SK-N-SH treated with all-trans-retinoic acid at 6 μM for 48 hours (cell line): ENCODE results near the gene PRSS38.

Experiments
- ATAC-seq: fragments of 200-7000 bp; cut with Tn5 transposase; 3 replicates; pipeline ENCODE4 v1.9.1; 2020; ENCODE audit warnings: mild to moderate bottlenecking, moderate library complexity
- ARNTL ChIP-seq: fragments of 450-650 bp; formaldehyde crosslinking; IDR thresholded peaks from 2 replicates; pipeline ENCODE4 v1.5.0; 2020; ENCODE audit warnings: low read depth, mild to moderate bottlenecking, moderate library complexity, borderline replicate concordance
- BACH2 ChIP-seq: fragments of 250-450 bp; sonication (Bioruptor Pico); IDR thresholded peaks from 2 replicates; pipeline ENCODE4 v1.9.0; 2021; ENCODE audit warnings: mild to moderate bottlenecking, borderline replicate concordance
- CSDC2 ChIP-seq: fragments of 250-450 bp; sonication (Bioruptor Pico); IDR thresholded peaks from 2 replicates; pipeline ENCODE4 v1.5.0; 2020; ENCODE audit warnings: mild to moderate bottlenecking, moderate library complexity
- CSRNP3 ChIP-seq: fragments of 250-450 bp; sonication (Bioruptor Pico); IDR thresholded peaks from 2 replicates; pipeline ENCODE4 v1.5.1; 2021; ENCODE audit warnings: mild to moderate bottlenecking, moderate library complexity
- ESRRG ChIP-seq: fragments of 250-450 bp; sonication (Bioruptor Pico); IDR thresholded peaks from 2 replicates; pipeline ENCODE4 v1.6.1; 2021; ENCODE audit warnings: mild to moderate bottlenecking
- GLIS3 ChIP-seq: fragments of 250-450 bp; sonication (Bioruptor Pico); IDR thresholded peaks from 2 replicates; pipeline ENCODE4 v1.5.0; 2020; ENCODE audit warnings: mild to moderate bottlenecking, moderate library complexity
- ISL1 ChIP-seq: fragments of 250-450 bp; sonication (Bioruptor Pico); IDR thresholded peaks from 2 replicates; pipeline ENCODE4 v2.1.2; 2022; ENCODE audit warnings: mild to moderate bottlenecking, moderate library complexity
- OSR1 ChIP-seq: fragments of 250-450 bp; sonication (Bioruptor Pico); IDR thresholded peaks from 2 replicates; pipeline ENCODE4 v1.8.0; 2022; ENCODE audit warnings: moderate library complexity, mild to moderate bottlenecking, inconsistent platforms
- PATZ1 ChIP-seq: fragments of 250-450 bp; sonication (Bioruptor Pico); IDR thresholded peaks from 2 replicates; pipeline ENCODE4 v1.8.0; 2020; ENCODE audit warnings: mild to moderate bottlenecking, moderate library complexity, borderline replicate concordance
- PPARA ChIP-seq: fragments of 250-450 bp; sonication (Bioruptor Pico); IDR thresholded peaks from 2 replicates; pipeline ENCODE4 v1.5.0; 2020; ENCODE audit warnings: mild to moderate bottlenecking, borderline replicate concordance
- RARB ChIP-seq: fragments of 250-450 bp; sonication (Bioruptor Pico); IDR thresholded peaks from 2 replicates; pipeline ENCODE4 v1.8.0; 2021; ENCODE audit warnings: mild to moderate bottlenecking, moderate library complexity
- SNAI2 ChIP-seq: fragments of 250-450 bp; sonication (Bioruptor Pico); IDR thresholded peaks from 2 replicates; pipeline ENCODE4 v1.5.0; 2020; ENCODE audit warnings: mild to moderate bottlenecking, moderate library complexity
- TCF4 ChIP-seq: fragments of 250-450 bp; sonication (Bioruptor Pico); IDR thresholded peaks from 2 replicates; pipeline ENCODE4 v1.8.0; 2021; ENCODE audit warnings: mild to moderate bottlenecking, moderate library complexity, borderline replicate concordance
- TOX ChIP-seq: fragments of 250-450 bp; sonication (Bioruptor Pico); IDR thresholded peaks from 2 replicates; pipeline ENCODE4 v1.8.0; 2021; ENCODE audit warnings: mild to moderate bottlenecking, moderate library complexity, borderline replicate concordance
- TSHZ2 ChIP-seq: fragments of 250-450 bp; sonication (Bioruptor Pico); IDR thresholded peaks from 2 replicates; pipeline ENCODE4 v1.5.0; 2020; ENCODE audit warnings: mild to moderate bottlenecking, moderate library complexity
- ZC3H10 ChIP-seq: fragments of 250-450 bp; sonication (Bioruptor Pico); IDR thresholded peaks from 2 replicates; pipeline ENCODE4 v1.5.1; 2021; ENCODE audit warnings: mild to moderate bottlenecking, moderate library complexity
- ZFP3 ChIP-seq: fragments of 250-450 bp; sonication (Bioruptor Pico); IDR thresholded peaks from 2 replicates; pipeline ENCODE4 v1.5.0; 2020; ENCODE audit warnings: mild to moderate bottlenecking, moderate library complexity
- ZNF70 ChIP-seq: fragments of 450-650 bp; formaldehyde crosslinking; IDR thresholded peaks from 2 replicates; pipeline ENCODE4 v1.5.0; 2020; ENCODE audit warnings: mild to moderate bottlenecking, moderate library complexity
- ZNF8 ChIP-seq: fragments of 450-650 bp; formaldehyde crosslinking; IDR thresholded peaks from 2 replicates; pipeline ENCODE4 v1.5.0; 2020; ENCODE audit warnings: mild to moderate bottlenecking, moderate library complexity

The PRSS38 gene

GRCh38 chr1:227780101-227781044 is 35.1 kb upstream of the PRSS38 start:
- no peak for ATAC-seq
- no peak for TF ChIP-seq PATZ1

- TF ChIP-seq GLIS3 (CRISPR knock-in tag) (no peak), ESRRG (CRISPR knock-in tag) (no peak), TSHZ2 (CRISPR knock-in tag) (no peak), PPARA (CRISPR knock-in tag) (no peak), TOX (CRISPR knock-in tag) (no peak), BACH2 (no peak), OSR1 (CRISPR knock-in tag) (no peak), ISL1 (CRISPR knock-in tag) (no peak), CSRNP3 (CRISPR knock-in tag) (no peak), ZC3H10 (no peak), TCF4 (CRISPR knock-in tag) (no peak), SNAI2 (CRISPR knock-in tag) (no peak)
- ATAC-seq = no peak
These were observed 34.1 kb upstream of the PRSS38 start for GRCh38 chr1:227781314-227781930.

GRCh38 chr1:227782226-227782625 is 33.2 kb upstream of the PRSS38 start:
- no peak for TF ChIP-seq OSR1 (CRISPR knock-in tag)
- TF ChIP-seq ZC3H10 = no peak
- TF ChIP-seq ZNF8 = no peak
- TF ChIP-seq TSHZ2 (CRISPR knock-in tag) = no peak
- no peak for TF ChIP-seq CSDC2 (CRISPR knock-in tag)
- TF ChIP-seq, all 23 proteins: peak for 0
- no peak for ATAC-seq

GRCh38 chr1:227785094-227785804 is 30.2 kb upstream of the PRSS38 start:
- no peak for ATAC-seq
- no peak for TF ChIP-seq TSHZ2 (CRISPR knock-in tag)
- TF ChIP-seq ZNF8 = no peak
- TF ChIP-seq ZFP3 (CRISPR knock-in tag) = no peak
- no peak for TF ChIP-seq ARNTL (CRISPR knock-in tag)
- no peak for TF ChIP-seq PPARA (CRISPR knock-in tag)
- no peak for TF ChIP-seq RARB
- TF ChIP-seq ZNF70 (CRISPR knock-in tag) = no peak
- TF ChIP-seq PATZ1 = no peak
